NCI-H748 treated with DMSO at 0.1 percent for 48 hours (cell line): ENCODE measurements around the gene PLB1.
"Not testable (repeated sequence)": the region's sequence is repeated elsewhere in the genome, so short reads cannot be mapped to it uniquely, and the experiment has no call there.

Experiments
- DNase-seq: peaks from one replicate; lab custom pipeline; 2025; lab: John Stamatoyannopoulos, UW

Gene PLB1

DNA sequence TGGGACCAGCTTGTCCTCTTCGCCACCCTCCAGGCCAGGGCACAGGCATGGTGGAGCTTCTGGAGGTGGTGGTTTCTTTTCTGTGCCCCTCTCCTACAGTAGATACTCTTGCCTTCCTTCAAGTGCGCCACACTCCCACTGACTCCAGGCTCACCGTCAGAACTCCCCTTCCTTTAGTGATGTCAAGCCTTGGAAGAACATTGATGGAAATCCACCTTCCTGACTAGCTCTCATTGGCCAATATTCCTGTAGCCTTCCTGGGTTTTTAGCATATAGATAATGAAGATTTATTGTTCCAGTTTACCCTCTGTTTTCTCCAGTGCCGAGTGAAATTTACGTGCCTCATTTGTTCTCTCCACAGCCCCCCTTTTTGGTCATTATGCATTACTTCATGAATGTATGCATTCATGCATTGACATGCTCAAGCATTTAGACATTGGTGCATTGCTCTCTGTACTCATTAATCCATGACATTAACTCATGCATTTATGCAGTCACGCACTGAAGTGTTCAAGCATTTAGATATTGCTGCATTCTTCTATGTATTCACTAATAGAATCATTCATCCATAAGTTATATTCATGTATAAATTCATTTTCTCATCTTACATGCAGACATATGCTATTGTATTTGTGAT is 37.3 kb downstream of the PLB1 start:
- no peak for DNase-seq

DNA sequence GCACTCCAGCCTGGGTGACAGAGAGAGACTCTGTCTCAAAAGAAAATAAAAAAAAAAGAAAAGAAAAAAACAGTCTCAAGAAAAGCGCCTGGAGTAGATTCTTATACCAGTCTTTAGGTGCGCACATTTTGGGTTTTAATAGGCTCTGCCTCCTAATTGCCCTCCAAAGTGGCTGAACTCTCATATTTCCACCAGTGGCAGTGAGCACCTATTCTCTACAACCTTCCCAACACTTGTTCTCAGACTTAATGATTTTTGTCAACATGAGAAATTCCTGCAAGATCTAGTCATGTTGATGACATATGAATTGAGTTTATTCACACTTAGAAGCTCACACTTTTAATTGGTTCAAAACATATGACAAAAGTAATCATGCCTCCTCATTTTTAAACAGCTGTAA is 39.0 kb downstream of the PLB1 start:
- no peak for DNase-seq

DNA sequence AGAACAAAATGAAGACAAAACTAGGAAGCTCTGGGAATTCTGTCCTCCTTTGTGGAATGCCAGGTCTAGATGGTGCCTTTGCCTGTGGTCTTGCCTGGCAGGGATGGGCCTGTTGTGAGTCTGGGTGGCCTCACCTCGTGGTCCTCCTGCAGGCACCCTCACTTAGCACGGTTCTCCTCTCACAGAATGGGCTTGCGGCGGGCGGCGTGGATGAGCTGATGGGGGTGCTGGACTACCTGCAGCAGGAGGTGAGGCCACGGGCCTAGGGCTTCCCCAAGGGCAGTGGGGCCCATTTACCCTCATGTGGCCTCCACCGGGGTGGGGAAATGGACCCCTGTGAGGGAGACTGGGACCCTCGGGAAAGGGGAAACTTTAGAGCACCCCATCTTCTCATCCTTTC is 42.3 kb downstream of the PLB1 start:
- no peak for DNase-seq

DNA sequence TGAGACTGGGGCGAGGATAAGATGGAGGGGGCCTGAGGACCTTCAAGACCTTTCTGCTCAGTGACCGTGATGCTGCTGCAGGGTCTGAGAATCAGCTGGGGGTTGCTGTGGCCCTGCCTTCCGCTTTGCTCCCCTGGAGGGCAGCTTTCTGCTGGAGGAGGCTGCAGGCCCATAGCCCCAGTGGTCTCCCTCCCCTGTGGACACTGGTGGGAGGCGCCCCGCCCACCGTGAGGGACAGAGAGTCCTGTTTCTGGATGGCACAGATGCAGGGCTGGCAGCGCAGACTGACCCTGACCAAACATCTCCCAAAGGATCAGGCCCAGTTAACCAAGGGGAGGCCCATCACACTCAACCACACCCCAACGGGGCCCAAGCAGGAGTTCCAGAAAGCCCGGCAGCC is 42.8 kb downstream of the PLB1 start:
- no peak for DNase-seq

DNA sequence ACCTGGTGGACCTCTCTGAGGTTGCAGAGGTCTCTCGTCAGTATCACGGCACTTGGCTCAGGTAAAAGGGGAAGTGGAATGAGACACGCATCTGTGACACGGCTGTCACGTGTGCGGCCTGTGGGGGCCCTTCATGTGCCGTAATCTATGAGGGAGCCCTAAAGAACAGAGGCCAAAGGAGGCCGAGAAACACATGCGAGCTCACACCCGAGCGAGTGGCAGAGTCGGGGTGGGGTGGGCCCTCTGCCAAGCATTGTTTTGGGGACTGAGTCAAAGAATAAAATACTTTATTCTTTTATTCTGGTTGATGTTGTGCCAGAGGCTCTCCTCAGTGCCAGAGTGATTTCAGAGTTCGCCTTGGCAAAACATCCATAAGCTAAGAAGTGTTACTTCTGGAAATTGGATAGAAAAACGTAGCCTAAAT is 43.3 kb downstream of the PLB1 start:
- no peak for DNase-seq

DNA sequence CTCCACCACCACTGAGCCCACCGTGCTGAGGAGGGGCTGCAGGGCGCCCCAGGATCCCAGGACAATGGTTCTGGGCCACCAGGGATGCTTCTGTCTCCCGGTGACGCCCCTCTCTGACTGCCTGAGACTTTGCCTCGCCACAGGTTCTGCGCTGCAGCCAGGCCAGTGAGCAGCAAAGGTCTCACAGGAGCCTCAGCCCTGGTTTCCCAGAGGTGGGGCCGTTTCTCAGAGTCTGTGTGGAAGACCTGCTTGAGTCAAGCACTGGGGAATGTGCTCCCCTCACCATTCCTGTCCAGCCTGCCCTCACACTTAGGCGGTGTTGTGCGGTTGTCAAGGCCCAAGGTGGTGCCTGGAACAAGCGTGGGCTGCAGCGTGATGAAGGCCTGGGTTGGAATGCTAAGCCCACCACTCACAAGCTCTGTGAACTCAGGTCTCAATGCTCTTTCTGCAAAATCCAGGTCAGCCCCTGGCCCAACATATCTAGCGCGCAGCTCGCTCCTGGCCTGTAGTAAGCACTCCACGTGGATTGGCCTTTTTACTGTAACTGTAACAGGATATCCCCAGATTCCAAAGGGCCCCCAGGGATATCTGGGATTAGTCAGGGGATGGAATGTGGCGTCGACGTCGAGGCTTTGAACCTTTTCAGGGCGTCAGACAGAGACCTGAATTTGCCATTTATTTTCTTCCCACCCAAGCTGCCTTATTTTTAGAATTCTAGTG is 47.6 kb downstream of the PLB1 start:
- DNase-seq, result no peak

DNA sequence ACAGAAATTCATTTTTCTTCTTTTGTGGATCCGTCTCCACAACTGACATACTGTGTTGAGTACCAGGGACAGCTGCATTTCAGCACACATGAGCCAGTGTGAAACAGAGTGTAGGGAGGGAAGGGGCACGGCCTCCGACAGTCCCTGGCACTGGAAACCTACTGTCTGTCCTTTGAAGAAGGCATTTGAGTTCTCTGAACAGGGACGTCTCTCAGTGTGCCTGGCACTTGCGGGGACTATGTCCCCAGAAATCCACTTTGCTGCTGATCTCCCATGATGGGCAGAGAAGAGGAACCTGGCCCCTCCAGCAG is 48.1 kb downstream of the PLB1 start:
- no peak for DNase-seq

DNA sequence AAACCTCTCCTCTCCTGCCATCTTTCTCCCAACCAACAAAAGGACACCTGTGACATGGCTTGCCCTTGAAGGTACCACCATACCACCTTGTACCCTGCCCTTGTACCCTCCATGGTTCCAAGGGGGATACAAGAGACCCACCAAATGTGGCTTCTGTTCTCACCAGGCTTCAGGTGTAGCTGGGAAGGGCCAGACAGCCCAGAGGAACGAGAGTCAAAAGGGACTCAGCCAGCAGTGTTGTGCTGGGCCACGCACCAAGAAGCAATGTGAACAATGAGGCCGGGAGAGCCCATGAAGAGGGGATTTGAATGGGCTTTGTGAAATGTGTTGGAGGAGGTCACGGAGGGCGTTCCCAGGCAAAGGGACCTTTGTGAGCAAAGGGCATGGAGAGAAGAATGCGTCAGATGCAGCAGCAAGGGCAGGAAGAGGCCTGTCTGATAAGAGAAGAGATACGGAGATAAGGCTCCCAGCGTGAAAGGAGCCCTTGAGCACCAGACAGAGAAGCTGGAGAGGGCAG is 48.6 kb downstream of the PLB1 start:
- no peak for DNase-seq

DNA sequence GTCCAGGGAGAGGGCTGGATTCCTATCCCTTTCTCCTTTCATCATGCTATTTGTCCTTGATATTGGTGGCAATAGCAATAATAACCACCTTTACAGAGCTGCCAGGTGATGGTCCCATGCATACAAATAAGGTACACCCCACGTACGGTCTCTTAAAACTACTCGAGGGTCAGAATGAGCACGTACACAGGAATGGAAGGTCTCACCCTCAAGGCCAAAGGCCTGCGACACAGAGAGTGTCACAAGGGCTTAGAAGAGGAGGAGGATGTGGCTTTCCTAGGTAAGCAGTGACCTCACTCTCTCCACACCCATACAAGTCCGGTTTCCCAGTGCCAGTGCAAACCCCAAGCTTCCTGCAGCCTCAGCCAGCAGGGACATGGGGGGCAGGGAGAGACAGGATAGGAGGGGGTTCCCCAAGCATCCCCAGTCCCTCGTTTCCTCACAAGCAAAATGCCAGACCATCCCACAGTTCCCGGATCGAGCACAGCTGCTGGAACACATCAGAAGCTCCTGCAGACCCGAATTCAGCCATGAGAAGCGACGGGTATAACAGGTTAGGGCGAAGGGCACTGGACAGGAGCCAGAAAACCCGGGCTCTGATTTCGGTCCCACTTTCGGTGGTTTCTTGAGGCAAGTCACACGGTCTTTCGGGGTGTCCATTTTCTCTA is 49.2 kb downstream of the PLB1 start:
- DNase-seq, result no peak

DNA sequence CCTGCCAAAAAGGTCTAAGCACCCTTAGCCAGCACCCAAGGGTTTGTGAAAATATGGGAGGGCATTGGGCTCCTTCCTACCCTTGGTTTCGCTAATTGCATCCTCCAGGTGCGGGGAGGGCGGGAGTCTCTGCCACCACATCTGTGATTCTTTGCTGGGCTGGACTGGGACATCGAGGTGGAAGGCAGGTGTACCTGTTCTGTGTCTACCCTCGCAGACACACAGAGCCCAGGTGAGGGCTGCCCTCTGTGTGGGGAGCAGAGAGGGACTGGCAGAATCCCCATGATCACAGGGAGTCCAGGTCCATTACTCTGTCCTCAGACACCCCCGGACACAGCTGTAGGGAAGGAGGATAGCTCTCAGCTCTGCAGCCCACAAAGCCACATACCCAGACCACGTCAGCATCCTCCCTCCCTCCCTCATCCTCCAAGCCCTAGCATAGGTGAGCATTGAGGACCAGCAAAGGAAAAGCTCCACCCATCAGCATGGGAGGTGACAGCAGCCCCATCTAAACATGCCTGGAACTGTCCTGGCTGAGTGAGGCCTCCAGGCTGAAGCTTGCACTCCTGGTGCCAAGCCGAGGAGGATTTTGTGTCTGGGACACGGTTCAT is 49.8 kb downstream of the PLB1 start:
- no peak for DNase-seq

DNA sequence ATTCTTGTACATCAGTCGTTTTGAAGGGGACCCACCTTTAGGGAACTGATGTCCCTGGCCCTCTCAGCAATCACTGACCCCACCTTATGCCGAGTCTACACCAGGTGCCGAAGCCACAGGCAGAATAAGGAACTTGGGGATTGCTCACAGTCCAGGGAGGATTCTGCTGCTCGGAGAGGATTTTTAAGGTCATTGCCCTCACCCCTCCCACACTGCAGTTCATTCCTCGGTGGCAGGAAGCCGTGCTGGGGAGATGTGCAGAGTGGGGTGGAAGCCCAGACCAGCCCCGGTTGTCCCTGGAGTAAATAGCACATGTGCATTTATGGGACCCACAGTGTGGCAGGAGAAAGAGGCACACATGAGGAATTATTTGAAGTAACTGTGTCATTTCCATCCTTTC is 50.4 kb downstream of the PLB1 start:
- no peak for DNase-seq

DNA sequence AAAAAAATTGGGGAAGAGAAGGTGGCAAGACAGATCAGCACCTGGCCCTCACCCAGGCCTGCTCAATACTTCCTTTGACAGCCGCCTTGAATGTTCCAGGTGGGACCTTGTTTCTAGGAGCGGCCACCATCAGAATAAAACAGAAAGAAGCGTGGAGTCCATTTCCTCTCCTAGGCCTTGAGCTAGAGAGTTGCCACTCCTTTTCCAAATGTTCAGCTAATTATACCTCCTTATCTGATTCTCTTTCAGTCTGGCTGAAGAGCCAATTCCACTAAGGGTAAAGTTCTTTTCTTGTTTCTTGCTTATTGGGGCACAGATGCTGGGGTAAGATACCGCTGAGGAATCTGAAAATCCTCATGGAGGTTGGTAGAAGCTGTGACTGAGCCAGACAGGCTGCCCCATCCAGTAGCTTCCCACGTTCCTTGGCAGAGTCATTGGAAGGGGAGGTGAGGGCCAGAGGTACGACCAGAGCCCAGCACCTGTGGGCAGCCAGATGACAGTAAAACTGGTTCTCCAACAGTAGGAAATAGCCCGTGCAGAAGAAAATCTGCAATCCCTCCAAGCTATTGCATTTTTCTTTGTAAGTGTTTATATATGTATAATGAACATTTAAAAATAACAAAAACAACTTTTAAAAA is 51.5 kb downstream of the PLB1 start:
- DNase-seq, result no peak

DNA sequence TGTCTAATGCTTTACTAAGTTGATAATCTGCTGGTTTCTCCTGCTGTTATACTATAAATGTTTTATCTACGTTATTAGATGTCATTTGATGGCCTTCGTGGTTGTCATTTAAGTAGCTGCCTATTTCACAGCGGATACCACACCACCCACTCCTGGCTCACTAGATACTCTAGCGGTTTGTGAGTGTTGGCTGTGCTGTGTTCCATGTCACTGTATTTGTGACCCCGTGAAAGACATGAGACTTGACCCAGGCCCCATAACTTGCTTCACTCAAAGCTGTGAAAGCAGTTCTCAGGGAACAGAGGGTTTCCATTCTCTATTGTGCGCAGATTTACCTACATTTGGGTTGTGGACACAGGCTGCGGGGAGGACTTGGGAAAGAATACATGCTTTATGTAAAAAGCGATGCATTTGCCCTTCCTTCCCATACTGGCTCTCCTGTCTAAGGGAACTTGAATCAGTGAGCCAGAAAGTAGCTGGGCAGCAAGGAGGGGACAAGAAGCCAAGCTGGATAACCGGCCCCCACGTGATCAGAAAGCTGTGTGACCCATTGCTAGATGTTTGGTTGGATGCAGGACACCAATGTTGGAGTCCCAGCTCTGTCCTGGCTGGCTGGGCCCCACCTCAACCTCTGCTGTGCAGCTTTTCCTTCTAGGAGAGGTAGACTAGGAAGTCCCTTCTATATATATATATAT is 52.2 kb downstream of the PLB1 start:
- DNase-seq, result no peak

DNA sequence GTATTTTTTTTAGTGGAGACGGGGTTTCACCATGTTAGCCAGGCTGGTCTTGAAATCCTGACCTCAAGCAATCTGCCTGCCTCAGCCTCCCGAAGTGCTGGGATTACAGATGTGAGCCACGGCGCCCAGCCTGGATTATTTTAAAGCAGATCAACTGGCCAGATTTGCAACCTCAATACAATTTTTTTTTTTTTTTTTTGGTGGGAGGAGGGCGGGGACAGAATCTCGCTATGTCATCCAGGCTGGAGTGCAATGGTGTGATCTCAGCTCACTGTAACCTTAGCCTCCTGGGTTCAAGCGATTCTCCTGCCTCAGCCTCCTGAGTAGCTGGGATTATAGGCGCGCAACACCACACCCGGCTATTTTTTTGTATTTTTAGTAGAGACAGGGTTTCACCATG is 54.5 kb downstream of the PLB1 start:
- DNase-seq, result not testable (repeated sequence)

DNA sequence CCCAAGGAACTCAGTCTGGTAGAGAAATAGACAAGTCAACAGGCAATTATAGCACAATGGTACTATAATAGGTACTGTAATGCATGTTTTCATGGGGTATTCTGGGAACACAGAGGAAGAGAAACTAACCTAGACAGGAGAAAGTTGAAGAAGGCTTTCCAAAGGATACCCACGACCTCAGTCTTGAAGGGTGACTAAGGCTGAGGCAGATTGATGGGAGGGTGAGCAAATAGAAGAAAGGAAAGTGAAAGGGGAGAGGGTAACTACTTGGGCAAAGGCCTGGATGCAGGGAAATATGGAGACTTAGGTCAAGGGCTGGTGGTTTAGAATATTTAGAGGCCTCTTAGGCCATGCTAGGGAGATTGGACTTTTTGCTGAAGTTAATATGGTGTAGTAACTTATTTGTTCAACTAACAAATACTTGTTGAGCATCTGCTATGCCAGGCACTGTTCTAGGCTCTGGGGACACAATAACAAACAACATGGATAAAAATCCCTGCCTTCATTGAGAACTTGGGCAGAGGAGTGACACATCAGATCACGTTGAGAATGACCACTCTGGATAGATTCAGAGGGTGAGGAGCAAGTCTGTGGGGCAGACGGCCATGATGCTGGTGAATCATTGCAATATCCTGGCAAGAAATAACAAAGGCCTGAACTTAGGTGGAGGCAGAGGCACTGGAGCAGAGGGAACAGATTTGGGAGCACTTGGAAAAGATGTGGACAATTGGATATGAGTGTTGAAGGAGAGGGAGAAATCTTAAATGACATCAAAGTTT is 56.4 kb downstream of the PLB1 start:
- no peak for DNase-seq

DNA sequence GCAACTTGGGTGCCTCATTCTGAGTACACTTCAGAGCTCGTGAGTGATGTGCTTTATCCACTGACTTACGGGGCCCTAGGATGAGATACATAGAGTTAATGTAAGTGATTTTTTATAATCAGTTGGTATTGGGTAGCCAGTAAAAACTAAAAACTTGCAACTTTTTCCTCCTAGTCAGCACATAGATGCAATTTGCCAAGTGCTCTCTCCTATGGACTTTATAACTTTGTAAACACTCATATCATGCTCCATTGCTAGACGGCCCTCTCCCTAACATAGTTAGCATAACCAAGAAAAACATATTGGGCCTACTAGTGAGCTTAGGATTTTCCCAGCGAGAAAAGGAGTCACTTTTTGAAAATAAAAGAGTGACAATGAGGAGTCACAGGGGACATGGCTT is 60.4 kb downstream of the PLB1 start:
- no peak for DNase-seq

DNA sequence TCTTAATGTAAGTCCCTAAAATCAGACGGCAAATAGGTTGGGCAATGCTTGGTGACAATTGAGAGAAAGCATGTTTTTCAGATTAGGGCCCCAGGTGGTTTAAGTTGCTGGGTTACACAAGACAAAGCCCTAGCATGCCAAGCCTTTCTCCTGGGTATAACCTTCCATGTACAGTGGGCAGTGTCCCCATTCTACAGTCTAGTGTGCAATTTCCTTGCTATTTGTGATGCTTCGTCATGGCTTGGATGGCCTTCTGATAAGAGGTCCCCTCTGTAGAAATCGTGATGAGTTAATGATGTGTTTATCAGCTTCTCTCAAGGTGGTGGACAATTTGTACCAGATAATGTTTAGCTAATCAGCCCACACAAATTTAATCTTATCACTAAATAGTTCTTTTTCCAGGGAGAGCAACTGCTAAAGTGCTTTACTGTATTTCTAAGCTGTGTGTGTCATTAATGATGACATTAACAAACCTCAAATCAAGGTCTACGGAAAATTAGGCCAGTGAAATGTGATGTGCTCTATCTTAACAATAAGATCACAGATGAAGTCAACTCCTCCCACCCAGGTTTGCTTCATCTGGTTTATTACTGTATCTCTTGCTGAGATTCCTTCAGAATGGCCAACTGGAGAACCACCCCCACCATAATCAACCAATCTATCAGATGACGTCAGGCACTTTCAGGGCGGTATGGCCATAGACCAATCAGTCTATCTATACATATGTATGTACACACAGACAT is 61.7 kb downstream of the PLB1 start:
- no peak for DNase-seq

DNA sequence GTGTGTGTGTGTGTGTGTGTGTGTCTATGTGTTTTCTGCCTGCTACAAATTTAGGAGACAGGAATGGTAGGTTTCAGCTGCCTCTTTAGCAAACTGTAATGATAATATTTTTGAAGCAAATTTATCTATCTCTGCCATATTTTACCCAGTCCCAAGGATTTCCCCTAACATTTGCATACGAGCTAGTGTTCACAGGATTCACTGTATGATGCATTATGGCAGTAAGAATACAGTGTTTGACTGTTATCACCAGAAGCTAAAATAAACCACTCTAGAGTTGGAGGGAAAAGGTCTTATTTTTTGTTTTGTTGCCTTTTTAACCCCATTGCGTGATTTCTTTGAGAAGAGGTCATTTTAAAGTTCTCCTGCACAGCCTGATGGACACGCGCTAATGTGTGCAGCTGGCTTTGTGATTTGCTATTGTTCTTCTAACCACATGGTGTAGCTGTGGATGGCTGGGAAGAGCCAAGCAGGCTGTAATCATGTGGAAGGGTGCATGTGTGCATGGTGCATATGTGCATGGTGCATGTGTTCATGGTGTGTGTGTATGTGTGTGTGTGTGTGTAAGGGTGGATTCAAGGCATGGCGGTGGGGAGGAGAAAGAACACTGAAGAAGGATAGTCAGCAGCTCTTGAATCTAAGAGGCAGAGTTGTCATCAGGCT is 62.4 kb downstream of the PLB1 start:
- no peak for DNase-seq

DNA sequence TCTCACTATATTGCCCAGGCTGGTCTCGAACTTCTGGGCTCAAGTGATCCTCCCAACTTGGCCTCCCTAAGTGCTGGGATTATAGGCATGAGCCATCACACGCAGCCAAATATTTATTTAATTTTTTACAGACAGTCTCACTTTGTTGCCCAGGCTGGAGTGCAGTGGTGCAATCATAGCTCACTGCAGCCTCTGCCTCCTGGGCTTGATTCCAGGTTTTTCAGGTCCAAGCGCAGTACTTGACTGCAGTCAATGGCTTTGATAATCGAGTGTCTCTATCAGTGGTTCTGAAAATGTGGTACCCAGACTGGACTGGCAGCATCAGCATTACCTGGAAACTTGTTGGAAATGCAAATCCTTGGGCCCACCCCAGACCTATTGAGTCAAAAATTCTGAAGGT is 63.1 kb downstream of the PLB1 start:
- no peak for DNase-seq

DNA sequence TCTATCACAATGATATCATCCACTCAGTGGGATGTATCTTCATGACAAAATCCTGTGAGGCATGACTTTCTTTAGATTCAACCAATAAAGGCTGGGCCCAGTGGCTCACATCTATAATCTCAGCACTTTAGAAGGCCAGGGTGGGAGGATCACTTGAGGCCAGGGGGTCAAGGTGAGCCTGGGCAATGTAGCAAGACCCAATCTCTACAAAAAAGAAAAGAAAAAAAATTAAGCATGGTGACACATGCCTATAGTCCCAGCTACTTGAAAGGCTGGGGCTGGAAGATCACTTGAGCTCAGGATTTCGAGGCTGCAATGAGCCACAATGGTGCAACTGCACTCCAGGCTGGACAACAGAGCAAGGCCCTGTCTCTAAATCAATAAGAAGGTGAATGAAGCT is 68.0 kb downstream of the PLB1 start:
- DNase-seq, result no peak
